Gastroesophageal sphincter (tissue), 3 donors: Measurements from ENCODE around the gene LYSET.
"Not testable (repeated sequence)": the region's sequence is repeated elsewhere in the genome, so short reads cannot be mapped to it uniquely, and the experiment has no call there.

Experiments
- CTCF ChIP-seq, 4 experiments: fragments of 200-600 bp in 2 of 4; fragments of 450-650 bp in 2 of 4; sonication (generic) in 1 of 4; IDR thresholded peaks; one replicate each; pipeline ENCODE4 v1.5.1; 2017 to 2019; ENCODE audit warnings: antibody characterized with exemption in 4 of 4, mild to moderate bottlenecking in 2 of 4, moderate library complexity in 2 of 4
- POLR2A ChIP-seq, 2 donors: fragments of 450-650 bp; IDR thresholded peaks; one replicate each; pipeline ENCODE4 v1.6.1; 2017; ENCODE audit warnings: antibody characterized with exemption in 2 of 2, mild to moderate bottlenecking in 2 of 2, moderate library complexity in 1 of 2
- POLR2AphosphoS5 ChIP-seq: sonication (generic); formaldehyde crosslinking; IDR thresholded peaks from one replicate; pipeline ENCODE4 v1.6.1; 2017; ENCODE audit warnings: antibody characterized with exemption

- TF ChIP-seq POLR2AphosphoS5; CTCF (IDR thresholded peaks at IDR 0.05); POLR2A (IDR thresholded peaks at IDR 0.05): not testable (repeated sequence)
Measured at GRCh38 chr14:93169619-93170018, 15.5 kb upstream of the LYSET start.
